AG10803 (cell line): Measurements from ENCODE around the gene BCL11A.

ENCODE experiments used
- DNase-seq: peaks from one replicate; pipeline ENCODE4 v3.0.0; 2010; ENCODE audit warnings: low read depth
- H3K4me3 ChIP-seq: 2 replicates; pipeline ENCODE4 v1.5.1; 2011; ENCODE audit warnings: mild to moderate bottlenecking, low read length, control low read depth
- TF ChIP-seq, protein P1 (sequence below): conservative IDR thresholded peaks from 2 replicates; pipeline ENCODE4 v1.5.1; 2011; ENCODE audit warnings: mild to moderate bottlenecking, low read length, control low read depth, inconsistent platforms

Gene BCL11A

DNA sequence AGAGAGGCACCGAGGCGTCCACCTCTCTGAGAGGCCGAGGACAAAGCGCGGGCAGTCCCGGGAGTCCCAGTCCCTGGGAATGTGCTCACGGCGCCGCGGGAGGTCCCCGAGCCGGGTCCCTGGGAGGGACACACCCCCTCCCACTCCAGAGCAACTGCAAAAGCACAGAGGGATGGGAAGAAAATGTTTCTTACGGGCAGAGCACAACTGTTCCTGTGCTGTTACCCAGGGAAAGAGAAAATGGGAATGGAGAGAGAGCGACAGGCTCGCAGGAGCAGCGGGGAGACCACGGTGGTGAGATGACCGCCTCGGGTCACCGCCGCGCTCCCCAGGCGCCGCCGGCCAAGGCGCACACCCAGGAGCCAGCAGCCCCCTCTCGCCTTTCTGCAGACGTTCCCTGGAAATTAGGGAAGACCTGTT lies 1.2 kb upstream of the BCL11A start:
- TF ChIP-seq, protein P1, sequence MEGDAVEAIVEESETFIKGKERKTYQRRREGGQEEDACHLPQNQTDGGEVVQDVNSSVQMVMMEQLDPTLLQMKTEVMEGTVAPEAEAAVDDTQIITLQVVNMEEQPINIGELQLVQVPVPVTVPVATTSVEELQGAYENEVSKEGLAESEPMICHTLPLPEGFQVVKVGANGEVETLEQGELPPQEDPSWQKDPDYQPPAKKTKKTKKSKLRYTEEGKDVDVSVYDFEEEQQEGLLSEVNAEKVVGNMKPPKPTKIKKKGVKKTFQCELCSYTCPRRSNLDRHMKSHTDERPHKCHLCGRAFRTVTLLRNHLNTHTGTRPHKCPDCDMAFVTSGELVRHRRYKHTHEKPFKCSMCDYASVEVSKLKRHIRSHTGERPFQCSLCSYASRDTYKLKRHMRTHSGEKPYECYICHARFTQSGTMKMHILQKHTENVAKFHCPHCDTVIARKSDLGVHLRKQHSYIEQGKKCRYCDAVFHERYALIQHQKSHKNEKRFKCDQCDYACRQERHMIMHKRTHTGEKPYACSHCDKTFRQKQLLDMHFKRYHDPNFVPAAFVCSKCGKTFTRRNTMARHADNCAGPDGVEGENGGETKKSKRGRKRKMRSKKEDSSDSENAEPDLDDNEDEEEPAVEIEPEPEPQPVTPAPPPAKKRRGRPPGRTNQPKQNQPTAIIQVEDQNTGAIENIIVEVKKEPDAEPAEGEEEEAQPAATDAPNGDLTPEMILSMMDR, result no peak
- no peak for DNase-seq
- peak overlapping the region; percentile 75 for H3K4me3 ChIP-seq

DNA sequence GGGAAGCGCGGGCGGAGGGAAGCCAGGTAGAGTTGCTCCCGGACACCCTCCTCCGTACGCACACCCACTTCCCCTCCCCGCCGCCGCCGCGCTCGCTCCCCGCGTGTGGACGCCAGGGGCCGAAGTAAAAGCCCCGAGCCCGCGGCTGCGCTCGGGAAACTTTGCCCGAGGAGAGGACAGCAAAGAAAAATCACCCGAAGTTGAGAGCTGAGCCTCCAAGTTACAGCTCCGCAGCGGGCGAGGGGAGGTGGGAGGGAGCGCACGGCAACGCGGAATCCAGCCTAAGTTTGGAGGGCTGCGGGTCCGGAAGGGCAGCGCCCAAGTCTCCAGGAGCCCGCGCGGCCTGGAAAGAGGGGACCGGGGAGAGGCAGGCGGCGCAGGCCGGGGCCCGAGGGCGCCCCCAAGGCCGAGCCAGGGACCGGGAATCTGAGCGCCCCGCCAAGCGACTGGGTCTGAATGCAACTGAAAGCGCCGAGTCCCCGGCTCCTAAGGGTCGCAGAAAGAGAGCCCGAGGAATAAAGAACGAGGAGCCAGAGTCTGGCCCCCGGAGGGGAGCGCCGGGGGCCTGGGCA lies 706 bp upstream of the BCL11A start:
- peak overlapping the region; percentile 75 for H3K4me3 ChIP-seq
- TF ChIP-seq, protein P1, result no peak
- DNase-seq, result no peak

DNA sequence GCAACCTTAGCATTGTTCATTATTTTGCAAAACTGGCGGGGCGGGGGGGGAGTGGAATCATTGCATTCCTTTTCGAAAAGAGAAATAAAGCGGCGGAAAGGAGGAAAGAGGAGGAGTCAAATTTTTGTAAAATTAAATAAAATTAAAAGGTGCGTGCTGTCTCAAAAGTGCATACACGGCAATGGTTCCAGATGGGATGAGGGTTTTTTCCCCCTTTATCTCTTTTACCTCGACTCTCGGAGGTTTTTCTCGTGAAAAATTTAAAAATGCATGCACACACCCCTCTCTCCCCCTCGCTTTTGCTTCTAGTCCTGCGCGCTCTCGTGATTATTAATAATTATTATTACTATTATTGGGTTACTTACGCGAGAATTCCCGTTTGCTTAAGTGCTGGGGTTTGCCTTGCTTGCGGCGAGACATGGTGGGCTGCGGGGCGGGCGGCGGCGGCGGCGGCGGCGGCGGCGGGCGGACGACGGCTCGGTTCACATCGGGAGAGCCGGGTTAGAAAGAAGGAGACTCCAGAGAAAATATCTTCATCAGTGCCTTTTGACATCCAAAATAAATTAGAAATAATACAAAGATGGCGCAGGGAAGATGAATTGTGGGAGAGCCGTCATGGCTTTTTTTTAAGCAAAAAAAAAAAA lies 481 bp downstream of the BCL11A start:
- TF ChIP-seq, protein P1, result no peak
- DNase-seq, result no peak
- H3K4me3 ChIP-seq, result peak overlapping the region; percentile 75

- TF ChIP-seq, protein P1, result no peak
- peak; percentile 14 for DNase-seq
- peak overlapping the region; percentile 75 for H3K4me3 ChIP-seq
These were observed 1.2 kb downstream of the BCL11A start for GRCh38 chr2:60552078-60552850.

GRCh38 chr2:60551240-60552077 lies 2.0 kb downstream of the BCL11A start:
- peak; percentile 58 for DNase-seq
- H3K4me3 ChIP-seq, result peak overlapping the region; percentile 85
- TF ChIP-seq, protein P1, result no peak

GRCh38 chr2:60550984-60551239 lies 2.5 kb downstream of the BCL11A start:
- peak overlapping the region; percentile 85 for H3K4me3 ChIP-seq
- no peak for DNase-seq
- TF ChIP-seq, protein P1, result no peak
